H1 (cell line): ENCODE data around the gene MAPK4. TPM values are rescaled to one million over a fixed set of nuclear protein-coding genes. Genes with fewer than 3 reads are reported as not detected.

Experiments used
- CTCF ChIA-PET: fragments of 300-600 bp; sonication (Branson Sonifier 250); formaldehyde crosslinking; loops from one replicate; lab custom pipeline; 2021; ENCODE audit not compliant: partially characterized antibody; lab: Charles Lee
- POLR2A ChIA-PET: fragments of 300-600 bp; sonication (Branson Sonifier 250); formaldehyde crosslinking; loops from one replicate; lab custom pipeline; 2021; ENCODE audit warnings: inconsistent platforms; ENCODE audit not compliant: partially characterized antibody; lab: Charles Lee
- DNase-seq, 2 experiments: peaks; one replicate each; pipeline versions ENCODE4 v3.0.0 to v3.0.0-alpha.2; 2010 to 2022; ENCODE audit warnings: low spot score in 2 of 2, low read depth in 1 of 2, mixed read lengths in 1 of 2
- FAIRE-seq: peaks from 2 replicates; lab custom pipeline; 2011; peaks lifted over from hg19 to GRCh38; lab: Jason Lieb, UNC
- H2AFZ ChIP-seq: 2 replicates; pipeline ENCODE4 v1.8.1; 2012; ENCODE audit warnings: low read length, inconsistent platforms
- H2AK5ac ChIP-seq: 2 replicates; pipeline ENCODE4 v1.6.1; 2013; ENCODE audit warnings: low read depth, low read length
- H2BK120ac ChIP-seq: replicated peaks from 2 replicates; pipeline ENCODE3; 2013; ENCODE audit warnings: low read depth, low read length, inconsistent platforms
- H2BK12ac ChIP-seq: 2 replicates; pipeline ENCODE4 v1.6.1; 2013; ENCODE audit warnings: low read depth, low read length
- H2BK15ac ChIP-seq: 2 replicates; pipeline ENCODE4 v1.6.1; 2013; ENCODE audit warnings: low read length
- H2BK20ac ChIP-seq: 2 replicates; pipeline ENCODE4 v1.6.1; 2013; ENCODE audit warnings: low read length
- H2BK5ac ChIP-seq: 2 replicates; pipeline ENCODE4 v1.6.1; 2013; ENCODE audit warnings: low read depth, low read length
- H3K14ac ChIP-seq: 2 replicates; pipeline ENCODE4 v1.6.1; 2013; ENCODE audit warnings: inconsistent platforms; ENCODE audit not compliant: insufficient read length
- H3K18ac ChIP-seq: 2 replicates; pipeline ENCODE4 v1.6.1; 2013; ENCODE audit warnings: low read length; ENCODE audit errors: extremely low read depth
- H3K23ac ChIP-seq: 2 replicates; pipeline ENCODE4 v1.6.1; 2013; ENCODE audit warnings: inconsistent platforms; ENCODE audit not compliant: insufficient read length
- H3K23me2 ChIP-seq: 2 replicates; pipeline ENCODE4 v1.6.1; 2013; ENCODE audit warnings: low read depth, low read length
- H3K27ac ChIP-seq: 2 replicates; pipeline ENCODE4 v1.6.1; 2011; ENCODE audit warnings: low read depth, low read length, inconsistent platforms
- H3K27me3 ChIP-seq, 4 experiments: replicated peaks in 1 of 4; 1 replicate in 1 of 4; 2 replicates in 3 of 4; pipeline versions ENCODE4 v1.6.1 to v1.8.1; 2011 to 2013; ENCODE audit warnings: low read length in 3 of 4, mild to moderate bottlenecking in 3 of 4, inconsistent platforms in 2 of 4, mixed read lengths in 2 of 4, moderate library complexity in 1 of 4; ENCODE audit not compliant: control insufficient read depth in 3 of 4, insufficient read depth in 3 of 4; ENCODE audit errors: extremely low read depth in 1 of 4
- H3K36me3 ChIP-seq, 4 experiments: 2 replicates each; pipeline versions ENCODE4 v1.6.1 to v1.8.1; 2011 to 2013; ENCODE audit warnings: mild to moderate bottlenecking in 4 of 4, low read length in 3 of 4, moderate library complexity in 2 of 4, control low read depth in 1 of 4, inconsistent platforms in 1 of 4; ENCODE audit not compliant: insufficient read depth in 4 of 4, control insufficient read depth in 2 of 4
- H3K4ac ChIP-seq: replicated peaks from 2 replicates; pipeline ENCODE3; 2013; ENCODE audit warnings: low read length, low read depth, mixed read lengths, inconsistent platforms; ENCODE audit not compliant: insufficient read length
- H3K4me1 ChIP-seq, 4 experiments: replicated peaks in 1 of 4; 1 replicate in 1 of 4; 2 replicates in 3 of 4; pipeline versions ENCODE4 v1.6.1 to v1.8.1; 2011 to 2013; ENCODE audit warnings: low read length in 3 of 4, inconsistent platforms in 2 of 4, mixed read lengths in 1 of 4; ENCODE audit not compliant: insufficient read depth in 4 of 4, control insufficient read depth in 3 of 4
- H3K4me2 ChIP-seq, 2 experiments: 2 replicates each; pipeline versions ENCODE4 v1.6.1 to v1.8.1; 2011 to 2013; ENCODE audit warnings: low read depth in 2 of 2, low read length in 2 of 2, control low read depth in 1 of 2, inconsistent platforms in 1 of 2, mild to moderate bottlenecking in 1 of 2; ENCODE audit not compliant: insufficient read depth in 1 of 2
- H3K4me3 ChIP-seq, 4 experiments: fragments of 200-600, 300-600 bp in 1 of 4; sonication (generic), shearing (Covaris generic), sonication (Bioruptor Twin) in 1 of 4; 2 replicates each; pipeline versions ENCODE4 v1.5.1 to v1.8.1; 2011 to 2016; ENCODE audit warnings: low read length in 4 of 4, low read depth in 3 of 4, control low read depth in 2 of 4, inconsistent platforms in 2 of 4, mild to moderate bottlenecking in 2 of 4, mixed read lengths in 1 of 4, moderate library complexity in 1 of 4; ENCODE audit not compliant: insufficient read depth in 2 of 4; ENCODE audit errors: extremely low read depth in 1 of 4
- H3K56ac ChIP-seq: replicated peaks from 2 replicates; pipeline ENCODE3; 2013; ENCODE audit warnings: low read depth, mild to moderate bottlenecking, mixed read lengths, low read length, inconsistent platforms; ENCODE audit not compliant: insufficient read length
- H3K79me1 ChIP-seq: 2 replicates; pipeline ENCODE4 v1.6.1; 2013; ENCODE audit warnings: low read depth, low read length, control low read depth
- H3K79me2 ChIP-seq, 2 experiments: 2 replicates each; pipeline versions ENCODE4 v1.6.1 to v1.8.1; 2012 to 2013; ENCODE audit warnings: low read length in 2 of 2, mild to moderate bottlenecking in 2 of 2, inconsistent platforms in 1 of 2; ENCODE audit not compliant: insufficient read depth in 2 of 2, control insufficient read depth in 1 of 2
- H3K9ac ChIP-seq, 4 experiments: replicated peaks in 1 of 4; 1 replicate in 1 of 4; 2 replicates in 3 of 4; pipeline versions ENCODE4 v1.6.1 to v1.8.1; 2011 to 2013; ENCODE audit warnings: low read depth in 3 of 4, low read length in 3 of 4, control low read depth in 2 of 4, mild to moderate bottlenecking in 2 of 4, moderate library complexity in 2 of 4, inconsistent platforms in 1 of 4; ENCODE audit errors: extremely low read depth in 1 of 4
- H3K9me3 ChIP-seq, 2 experiments: 2 replicates each; pipeline versions ENCODE4 v1.6.1 to v1.8.1; 2012 to 2013; ENCODE audit warnings: mild to moderate bottlenecking in 2 of 2, moderate library complexity in 2 of 2, control low read depth in 1 of 2, inconsistent platforms in 1 of 2, low read depth in 1 of 2, low read length in 1 of 2, mixed read lengths in 1 of 2; ENCODE audit not compliant: insufficient read depth in 2 of 2
- H4K20me1 ChIP-seq, 2 experiments: replicated peaks in 1 of 2; 2 replicates each; pipeline versions ENCODE3 to v1.8.1; 2011 to 2013; ENCODE audit warnings: inconsistent platforms in 2 of 2, low read length in 2 of 2, mild to moderate bottlenecking in 1 of 2; ENCODE audit not compliant: insufficient read depth in 2 of 2, control insufficient read depth in 1 of 2
- H4K5ac ChIP-seq: 2 replicates; pipeline ENCODE4 v1.6.1; 2013; ENCODE audit warnings: low read length, low read depth, mixed read lengths, inconsistent platforms; ENCODE audit not compliant: insufficient read length
- H4K8ac ChIP-seq: 2 replicates; pipeline ENCODE4 v1.8.0; 2013; ENCODE audit warnings: mild to moderate bottlenecking, moderate library complexity, low read length, inconsistent platforms; ENCODE audit not compliant: insufficient read depth; ENCODE audit errors: extremely low read depth
- H4K91ac ChIP-seq: replicated peaks from 2 replicates; pipeline ENCODE3; 2013; ENCODE audit warnings: low read length, mixed read lengths, inconsistent platforms; ENCODE audit not compliant: insufficient read length
- JUND ChIP-seq: IDR thresholded peaks from 2 replicates; pipeline ENCODE4 v1.6.1; 2011; ENCODE audit warnings: mild to moderate bottlenecking, improper control_type of control experiment, low read length
- RBBP5 ChIP-seq: IDR thresholded peaks from 2 replicates; pipeline ENCODE4 v1.7.1; 2012; ENCODE audit warnings: low read depth, mild to moderate bottlenecking, inconsistent platforms, low read length, moderate library complexity, borderline replicate concordance
- WGBS, 2 experiments: shearing (Covaris generic) in 1 of 2; methylation state at CpG; one replicate each; pipeline versions ENCODE4 v1.1.6 to v1.1.7; 2013 to 2015; ENCODE audit warnings: low lambda C conversion rate in 2 of 2, mixed read lengths in 2 of 2, inconsistent platforms in 1 of 2, low coverage in 1 of 2, missing lambda C conversion rate in 1 of 2; ENCODE audit not compliant: insufficient replicate concordance in 2 of 2, insufficient coverage in 1 of 2, insufficient read length in 1 of 2; ENCODE audit errors: extremely low coverage in 1 of 2, missing lambda C conversion rate in 1 of 2; 5-methylcytosine and 5-hydroxymethylcytosine counted together
- polyA plus RNA-seq, 7 experiments: library from polyadenylated mRNA; depleted of rRNA in 3 of 7; stranded (reverse) in 5 of 7; unstranded in 2 of 7; fragments of >200 nt in 5 of 7; fragments of 200-250 nt in 2 of 7; gene quantifications; 1 replicate in 5 of 7; 2 replicates in 1 of 7; 4 replicates in 1 of 7; pipeline versions ENCODE4 v1.2.1 to v1.2.3, GENCODE V29; 2011 to 2013; ENCODE audit warnings: missing spikeins in 2 of 7, mixed read lengths in 2 of 7
- total RNA-seq: library from RNA; stranded (reverse); fragmentation: NEBNext Ultra II Directional; extraction: Animal tissue kit (Norgen Biotek cat#: 25700); gene quantifications from 2 replicates; pipeline ENCODE4 v1.2.1, GENCODE V29; 2021

Gene MAPK4
- total and polyA plus RNA-seq, 2 of the 8 experiments (the other 6 are each of a cell fraction or from before 2014, with no cell fraction given) = 3.2 to 3.7 TPM

DNA sequence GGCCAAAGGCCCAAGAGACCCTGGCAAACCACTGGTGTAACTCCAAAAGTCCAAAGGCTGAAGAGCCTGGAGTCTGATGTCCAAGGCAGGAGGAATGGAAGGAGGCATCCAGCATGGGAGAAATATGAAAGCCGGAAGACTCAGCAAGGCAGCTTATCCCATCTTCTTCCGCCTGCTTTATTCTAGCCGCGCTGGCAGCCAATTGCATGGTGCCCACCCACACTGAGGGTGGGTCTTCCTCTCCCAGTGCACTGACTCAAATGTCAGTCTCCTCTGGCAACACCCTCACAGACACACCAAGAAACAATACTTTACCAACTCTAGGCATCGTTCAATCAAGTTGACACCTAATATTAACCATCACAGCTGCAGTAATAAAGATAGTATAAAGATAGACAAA is 34.1 kb downstream of the MAPK4 start:
- H4K5ac ChIP-seq = no peak overlapping the region
- TF ChIP-seq JUND = no peak
- no peak for TF ChIP-seq RBBP5

More for the DNA sequence above, 34.1 kb downstream of the MAPK4 start:
- Histone ChIP-seq H2BK5ac (no peak overlapping the region), H3K27ac (no peak overlapping the region), H2BK12ac (no peak overlapping the region), H3K36me3 (no peaks in the 10 kb centered on the region; a peak in 1 of 8 replicates), H2AFZ (no peak overlapping the region), H2BK15ac (no peak overlapping the region), H4K20me1 (no peaks in the 10 kb centered on the region), H3K4me2 (no peak overlapping the region), H3K9me3 (no peaks in the 10 kb centered on the region), H3K79me1 (no peaks in the 10 kb centered on the region), H2BK20ac (no peak overlapping the region), H4K91ac (no peak overlapping the region), H3K4ac (no peak overlapping the region), H3K79me2 (no peaks in the 10 kb centered on the region), H3K23ac (no peak overlapping the region), H3K23me2 (no peaks in the 10 kb centered on the region), H2AK5ac (no peak overlapping the region), H2BK120ac (no peak overlapping the region), H3K56ac (no peak overlapping the region), H3K14ac (no peak overlapping the region), H4K8ac (no peak overlapping the region), H3K9ac (no peak overlapping the region), H3K4me3 (no peak overlapping the region), H3K18ac (no peak overlapping the region), H3K4me1 (no peaks in the 10 kb centered on the region), H3K27me3 (no peaks in the 10 kb centered on the region)
- POLR2A ChIA-PET = no interaction called here
- DNase-seq (no peak), FAIRE-seq (no peak)
- WGBS, 2 experiments = 87% methylated on average over 5 of the region's 5 CpGs; no CpG with 5 or more reads in 1 of the 2 experiments
- CTCF ChIA-PET = interaction anchor here (0.6 to 8.7 kb wide), 7 partner anchors 10 to 194 kb away, joined by 3 to 85 read pairs (median 3); no protein-coding TSS in a partner anchor
